Skeletal muscle tissue (tissue), 4 donors: ENCODE data around the gene B4GALT2. TPM values are rescaled to one million over a fixed set of nuclear protein-coding genes. Genes with fewer than 3 reads are reported as not detected.

ENCODE experiments used
- H3K27ac ChIP-seq: one replicate; pipeline ENCODE4 v1.7.0; 2013; ENCODE audit warnings: mild to moderate bottlenecking, low read depth, low read length, inconsistent platforms
- H3K27me3 ChIP-seq, 3 donors: one replicate each; pipeline ENCODE4 v1.7.0; 2013; ENCODE audit warnings: low read length in 3 of 3; ENCODE audit not compliant: control insufficient read depth in 3 of 3, insufficient read depth in 3 of 3
- H3K36me3 ChIP-seq, 3 donors: one replicate each; pipeline ENCODE4 v1.7.0; 2013; ENCODE audit warnings: low read length in 3 of 3; ENCODE audit not compliant: control insufficient read depth in 3 of 3, insufficient read depth in 3 of 3
- H3K4me1 ChIP-seq, 3 donors: one replicate each; pipeline ENCODE4 v1.7.0; 2013; ENCODE audit warnings: low read length in 3 of 3, mild to moderate bottlenecking in 3 of 3; ENCODE audit not compliant: control insufficient read depth in 3 of 3, insufficient read depth in 3 of 3
- H3K4me3 ChIP-seq, 3 donors: one replicate each; pipeline ENCODE4 v1.7.0; 2013; ENCODE audit warnings: low read length in 3 of 3
- H3K9ac ChIP-seq, 3 donors: one replicate each; pipeline ENCODE4 v1.7.0; 2013; ENCODE audit warnings: low read length in 3 of 3, mild to moderate bottlenecking in 3 of 3, moderate library complexity in 2 of 3, low read depth in 1 of 3
- H3K9me3 ChIP-seq, 3 donors: one replicate each; pipeline ENCODE4 v1.7.0; 2013; ENCODE audit warnings: low read length in 3 of 3; ENCODE audit not compliant: control insufficient read depth in 3 of 3
- total RNA-seq: library from RNA; depleted of rRNA; stranded (reverse); fragments of >200 nt; gene quantifications from one replicate; pipeline ENCODE4 v1.2.3, GENCODE V29; 2014
- donor health status: Osteomylitis.

The B4GALT2 gene
- total RNA-seq, 1 donor from 2014 or later = 29.7 TPM

GRCh38 chr1:44013949-44014348, 34.9 kb downstream of the B4GALT2 start:
- Histone ChIP-seq H3K4me1 (peaks cover 0 to 5% (median 4%) of the 10 kb centered on the region in 3 donors), H3K4me3 (no peak overlapping the region), H3K36me3 (no peaks in the 10 kb centered on the region), H3K27ac (no peak overlapping the region), H3K9me3 (no peaks in the 10 kb centered on the region), H3K9ac (no peak overlapping the region), H3K27me3 (peaks cover 0 to 4% (median 0%) of the 10 kb centered on the region in 3 donors)

GRCh38 chr1:44014365-44015104, 35.5 kb downstream of the B4GALT2 start:
- Histone ChIP-seq H3K4me1 (peaks cover 0 to 5% (median 4%) of the 10 kb centered on the region in 3 donors), H3K9ac (no peak overlapping the region)

GRCh38 chr1:44015206-44015605, 36.2 kb downstream of the B4GALT2 start:
- Histone ChIP-seq H3K27ac (no peak overlapping the region), H3K27me3 (peaks cover 0 to 4% (median 0%) of the 10 kb centered on the region in 3 donors), H3K36me3 (no peaks in the 10 kb centered on the region), H3K9me3 (no peaks in the 10 kb centered on the region), H3K9ac (no peak overlapping the region), H3K4me1 (peaks cover 0 to 5% (median 4%) of the 10 kb centered on the region in 3 donors), H3K4me3 (no peak overlapping the region)

More at GRCh38 chr1:44014365-44015104, 35.5 kb downstream of the B4GALT2 start:
- no peak overlapping the region for H3K27ac ChIP-seq
- no peaks in the 10 kb centered on the region for H3K9me3 ChIP-seq
- H3K36me3 ChIP-seq = no peaks in the 10 kb centered on the region
- no peak overlapping the region for H3K4me3 ChIP-seq
- H3K27me3 ChIP-seq = peaks cover 0 to 4% (median 0%) of the 10 kb centered on the region in 3 donors

- H3K9me3 ChIP-seq = no peaks in the 10 kb centered on the region
- peaks cover 0 to 4% (median 0%) of the 10 kb centered on the region in 3 donors for H3K27me3 ChIP-seq
- peaks cover 2 to 6% (median 5%) of the 10 kb centered on the region in 3 donors for H3K4me1 ChIP-seq
- no peaks in the 10 kb centered on the region for H3K36me3 ChIP-seq
- no peak overlapping the region for H3K9ac ChIP-seq
- no peak overlapping the region for H3K27ac ChIP-seq
- H3K4me3 ChIP-seq = no peak overlapping the region
These were observed 37.3 kb downstream of the B4GALT2 start for GRCh38 chr1:44016041-44016889.

GRCh38 chr1:44016890-44017400, 37.9 kb downstream of the B4GALT2 start:
- Histone ChIP-seq H3K4me1 (peaks cover 8 to 12% (median 10%) of the 10 kb centered on the region in 3 donors), H3K27me3 (peaks cover 0 to 4% (median 0%) of the 10 kb centered on the region in 3 donors), H3K9ac (no peak overlapping the region), H3K9me3 (no peaks in the 10 kb centered on the region), H3K27ac (no peak overlapping the region), H3K36me3 (no peaks in the 10 kb centered on the region), H3K4me3 (no peak overlapping the region)

- Histone ChIP-seq H3K4me3 (no peak overlapping the region), H3K27me3 (peaks cover 0 to 4% (median 2%) of the 10 kb centered on the region in 3 donors), H3K36me3 (no peaks in the 10 kb centered on the region), H3K9me3 (no peaks in the 10 kb centered on the region), H3K9ac (no peak overlapping the region), H3K4me1 (peaks cover 10 to 12% (median 10%) of the 10 kb centered on the region in 3 donors), H3K27ac (no peak overlapping the region)
These were observed 40.5 kb downstream of the B4GALT2 start for GRCh38 chr1:44019466-44019948.

GRCh38 chr1:44020464-44020863, 41.5 kb downstream of the B4GALT2 start:
- H3K27ac ChIP-seq = no peak overlapping the region
- no peaks in the 10 kb centered on the region for H3K36me3 ChIP-seq
- H3K27me3 ChIP-seq = peaks cover 0 to 4% (median 4%) of the 10 kb centered on the region in 3 donors
- no peaks in the 10 kb centered on the region for H3K9me3 ChIP-seq
- H3K4me1 ChIP-seq = peaks cover 6 to 10% (median 10%) of the 10 kb centered on the region in 3 donors
- peak overlapping the region in 1 of 3 donors; percentile 25 for H3K9ac ChIP-seq
- no peak overlapping the region for H3K4me3 ChIP-seq

- Histone ChIP-seq H3K9me3 (no peaks in the 10 kb centered on the region), H3K4me1 (peaks cover 5 to 10% (median 8%) of the 10 kb centered on the region in 3 donors), H3K27ac (no peak overlapping the region)
These were observed 42.1 kb downstream of the B4GALT2 start for GRCh38 chr1:44021156-44021555.

GRCh38 chr1:44021581-44022321, 42.7 kb downstream of the B4GALT2 start:
- Histone ChIP-seq H3K27ac (no peak overlapping the region), H3K9me3 (no peaks in the 10 kb centered on the region), H3K36me3 (no peaks in the 10 kb centered on the region), H3K4me3 (no peak overlapping the region), H3K27me3 (peaks cover 0 to 4% (median 4%) of the 10 kb centered on the region in 3 donors), H3K4me1 (peaks cover 5 to 10% (median 8%) of the 10 kb centered on the region in 3 donors), H3K9ac (no peak overlapping the region)

More at GRCh38 chr1:44021156-44021555, 42.1 kb downstream of the B4GALT2 start:
- no peak overlapping the region for H3K4me3 ChIP-seq
- H3K9ac ChIP-seq = no peak overlapping the region
- H3K36me3 ChIP-seq = no peaks in the 10 kb centered on the region
- H3K27me3 ChIP-seq = peaks cover 0 to 4% (median 4%) of the 10 kb centered on the region in 3 donors
